ENCODE measurements around the gene CYSTM1. TPM values are rescaled to one million over a fixed set of nuclear protein-coding genes. Genes with fewer than 3 reads are reported as not detected.
"Not testable (repeated sequence)": the region's sequence is repeated elsewhere in the genome, so short reads cannot be mapped to it uniquely, and the experiment has no call there.

The CYSTM1 gene
- total RNA-seq, 1 donor, result 5.6 TPM

DNA sequence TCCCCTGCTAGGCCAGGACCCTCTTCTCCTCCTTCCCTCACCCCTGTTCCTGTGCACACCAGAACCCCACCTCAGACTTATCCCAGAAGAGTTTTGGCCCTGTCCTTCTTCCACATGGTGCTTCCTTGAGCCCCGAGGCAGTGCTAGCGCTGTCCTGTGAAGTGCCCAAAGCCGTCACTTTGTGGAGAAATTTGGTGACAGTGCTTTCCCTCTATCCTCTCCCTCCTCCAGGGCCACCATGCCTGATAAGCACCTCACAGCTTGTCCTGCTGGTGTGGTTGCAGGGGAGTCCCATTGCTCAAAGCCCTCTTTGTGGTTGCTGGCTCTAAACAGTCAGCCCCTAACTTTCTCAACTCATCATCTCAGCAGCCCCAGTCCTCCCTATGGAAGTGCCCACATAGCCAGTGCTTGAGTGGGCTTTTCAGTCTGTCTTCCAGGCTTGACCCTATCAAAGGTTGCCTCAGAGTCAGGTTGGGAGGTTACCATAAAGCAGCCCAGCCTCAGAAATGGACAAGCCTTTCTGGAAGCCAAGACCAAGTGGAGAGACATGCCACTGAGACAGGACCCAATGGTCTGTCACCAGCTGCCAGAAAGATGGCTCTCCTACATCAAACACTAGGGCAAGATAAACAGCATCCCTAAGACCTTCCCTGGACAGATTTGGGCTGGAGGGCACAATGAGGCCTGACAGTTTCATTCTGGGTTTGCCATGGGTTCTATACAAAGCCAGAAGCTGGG, 31.3 kb upstream of the CYSTM1 start:
- H3K4me3 ChIP-seq (ENCODE audit: low read length), result no peak overlapping the region
- peaks cover 31% of the 10 kb centered on the region for H3K27me3 ChIP-seq (ENCODE audit: insufficient read depth, low read length)
- no peaks in the 10 kb centered on the region for H3K9me3 ChIP-seq (ENCODE audit: low read depth, low read length)
- H3K4me1 ChIP-seq (ENCODE audit: insufficient read depth, low read length), result peaks cover 17% of the 10 kb centered on the region

DNA sequence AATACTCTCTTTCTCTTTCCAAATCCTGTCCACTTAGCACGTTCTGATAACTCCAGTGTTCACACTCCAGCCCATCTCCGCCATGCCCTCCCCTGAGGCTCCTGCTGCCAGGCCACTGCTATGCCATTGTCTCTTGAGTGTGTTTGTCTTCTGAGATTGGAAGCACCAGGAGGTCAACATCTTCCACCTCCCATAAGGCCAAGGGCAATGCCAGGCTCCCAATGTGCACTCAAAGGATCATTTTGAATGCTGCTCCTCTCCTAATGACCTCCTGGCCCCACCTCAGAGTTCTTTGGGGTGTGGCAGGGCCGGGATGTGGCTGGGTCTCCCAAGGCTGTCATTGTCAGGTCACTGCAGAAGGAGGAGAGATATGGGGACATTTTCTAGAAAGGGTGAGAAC, 29.7 kb upstream of the CYSTM1 start:
- Histone ChIP-seq H3K27me3 (ENCODE audit: insufficient read depth, low read length) (peaks cover 31% of the 10 kb centered on the region), H3K9me3 (ENCODE audit: low read depth, low read length) (no peaks in the 10 kb centered on the region), H3K4me1 (ENCODE audit: insufficient read depth, low read length) (peaks cover 17% of the 10 kb centered on the region), H3K4me3 (ENCODE audit: low read length) (no peak overlapping the region)

DNA sequence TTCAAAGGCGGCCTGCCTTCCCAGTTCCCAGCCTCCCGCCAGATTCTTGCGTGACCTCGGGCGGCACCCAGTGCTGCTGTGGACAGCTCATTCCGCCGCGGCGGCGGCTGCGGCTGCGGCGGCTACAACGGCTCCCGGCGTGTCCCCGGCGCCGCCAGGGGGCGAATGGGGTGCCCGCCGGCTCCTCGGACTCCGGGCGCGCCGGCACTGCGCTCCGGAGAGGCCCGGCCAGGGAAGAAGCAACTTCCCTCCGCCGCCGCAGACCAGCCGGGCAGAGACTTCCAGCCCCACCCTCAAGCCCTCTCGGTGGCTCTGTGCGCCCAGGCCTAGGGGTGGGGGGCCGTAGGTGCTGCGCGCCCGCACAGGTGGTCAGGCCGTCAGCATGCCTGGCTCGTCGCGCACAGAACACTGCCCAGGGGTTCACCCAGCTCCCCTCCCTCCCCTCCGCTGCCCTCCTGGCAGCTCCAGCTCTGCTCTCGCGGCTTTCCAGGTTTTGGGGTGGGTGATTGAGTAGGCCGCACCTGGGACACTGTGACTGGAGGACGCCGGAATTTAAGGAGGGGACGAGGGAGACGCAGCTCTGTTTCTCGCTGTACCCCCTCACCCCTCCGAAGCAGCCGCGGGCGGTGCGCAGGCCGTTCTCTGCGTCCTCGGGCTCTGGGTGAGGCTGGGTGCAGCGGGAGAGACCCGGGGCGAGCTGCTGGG, 29.0 kb upstream of the CYSTM1 start:
- Histone ChIP-seq H3K4me1 (ENCODE audit: insufficient read depth, low read length) (peaks cover 17% of the 10 kb centered on the region), H3K4me3 (ENCODE audit: low read length) (no peak overlapping the region), H3K9me3 (ENCODE audit: low read depth, low read length) (no peaks in the 10 kb centered on the region), H3K27me3 (ENCODE audit: insufficient read depth, low read length) (peaks cover 31% of the 10 kb centered on the region)

DNA sequence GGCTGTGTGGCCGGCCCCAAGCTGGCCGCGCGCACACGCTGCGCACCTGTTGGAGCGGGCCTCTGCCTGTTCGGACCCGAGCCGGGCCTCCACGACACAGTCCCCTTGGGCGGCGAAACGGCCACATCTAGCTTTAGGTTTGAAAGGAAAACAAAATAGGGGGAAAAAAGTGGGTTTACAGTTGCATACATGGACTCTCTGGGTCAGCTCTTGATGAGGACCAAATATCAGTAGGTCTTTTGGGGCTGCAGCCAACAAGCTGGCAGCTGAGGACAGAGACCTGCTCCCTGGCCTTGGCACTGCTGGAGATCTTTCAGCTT, 28.5 kb upstream of the CYSTM1 start:
- peaks cover 17% of the 10 kb centered on the region for H3K4me1 ChIP-seq (ENCODE audit: insufficient read depth, low read length)
- H3K4me3 ChIP-seq (ENCODE audit: low read length), result no peak overlapping the region
- peaks cover 31% of the 10 kb centered on the region for H3K27me3 ChIP-seq (ENCODE audit: insufficient read depth, low read length)
- H3K9me3 ChIP-seq (ENCODE audit: low read depth, low read length), result no peaks in the 10 kb centered on the region

DNA sequence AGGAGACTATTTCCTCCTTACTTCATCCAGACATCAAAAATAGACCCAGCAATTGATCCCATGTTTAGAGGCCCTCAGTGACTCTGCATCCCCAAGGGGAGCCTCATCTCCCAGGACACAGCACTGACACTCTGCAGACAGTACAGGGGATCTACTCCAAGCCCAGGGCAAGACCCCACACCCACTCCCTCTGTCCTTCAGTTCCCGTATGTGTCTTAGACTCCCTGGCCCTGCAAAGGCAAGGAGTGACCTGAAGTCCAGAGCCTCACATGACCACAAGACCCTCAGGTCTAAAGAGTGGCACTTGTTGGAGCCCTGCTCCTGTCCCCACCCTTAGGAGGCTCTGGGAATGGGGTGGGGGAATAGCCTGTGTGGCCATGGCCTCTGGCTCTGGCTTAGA, 27.5 kb upstream of the CYSTM1 start:
- Histone ChIP-seq H3K4me1 (ENCODE audit: insufficient read depth, low read length) (peaks cover 17% of the 10 kb centered on the region), H3K9me3 (ENCODE audit: low read depth, low read length) (no peaks in the 10 kb centered on the region), H3K27me3 (ENCODE audit: insufficient read depth, low read length) (peaks cover 31% of the 10 kb centered on the region), H3K4me3 (ENCODE audit: low read length) (no peak overlapping the region)

DNA sequence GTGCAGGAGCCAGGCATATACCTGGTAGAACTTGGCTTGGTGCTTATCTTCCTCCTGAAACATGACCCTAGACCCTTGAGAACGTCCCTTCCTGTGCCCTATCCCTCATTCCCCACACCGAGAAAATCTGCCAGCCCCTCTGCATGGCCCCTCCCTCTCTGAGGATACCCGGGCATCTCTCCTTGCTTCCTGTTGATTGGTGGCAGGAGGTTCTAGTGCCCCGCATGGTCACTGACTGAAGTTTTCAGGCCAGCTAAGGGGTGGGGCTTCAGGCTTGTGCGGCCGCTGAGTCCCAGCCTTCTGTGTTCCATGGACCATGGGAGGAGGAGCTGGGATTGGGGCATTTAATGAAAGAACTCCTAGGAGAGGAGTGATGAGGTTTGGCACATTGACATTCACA, 26.5 kb upstream of the CYSTM1 start:
- Histone ChIP-seq H3K9me3 (ENCODE audit: low read depth, low read length) (no peaks in the 10 kb centered on the region), H3K4me3 (ENCODE audit: low read length) (no peak overlapping the region), H3K4me1 (ENCODE audit: insufficient read depth, low read length) (peaks cover 17% of the 10 kb centered on the region), H3K27me3 (ENCODE audit: insufficient read depth, low read length) (peaks cover 31% of the 10 kb centered on the region)

DNA sequence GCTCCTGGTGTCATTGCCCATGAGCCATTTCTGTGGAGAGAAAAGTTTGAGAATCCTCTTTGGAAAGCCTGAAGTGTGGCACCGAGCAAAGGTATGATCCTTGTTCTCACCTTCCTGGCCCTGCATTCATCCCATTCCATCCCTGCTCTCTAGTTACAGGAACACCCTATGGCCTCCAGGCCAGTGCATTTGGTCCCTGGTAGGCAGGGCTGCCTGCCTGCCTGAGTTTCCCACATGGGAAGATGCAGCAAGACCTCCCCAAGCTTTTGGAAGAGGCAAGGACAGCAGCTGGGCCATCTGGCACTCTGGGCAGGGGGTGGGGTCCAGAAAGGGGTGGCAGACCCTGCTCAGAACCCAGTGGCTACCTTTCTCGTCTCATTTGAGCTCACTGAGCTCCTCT, 24.8 kb upstream of the CYSTM1 start:
- Histone ChIP-seq H3K4me3 (ENCODE audit: low read length) (no peak overlapping the region), H3K27me3 (ENCODE audit: insufficient read depth, low read length) (peaks cover 26% of the 10 kb centered on the region), H3K4me1 (ENCODE audit: insufficient read depth, low read length) (peaks cover 16% of the 10 kb centered on the region), H3K9me3 (ENCODE audit: low read depth, low read length) (no peaks in the 10 kb centered on the region)

DNA sequence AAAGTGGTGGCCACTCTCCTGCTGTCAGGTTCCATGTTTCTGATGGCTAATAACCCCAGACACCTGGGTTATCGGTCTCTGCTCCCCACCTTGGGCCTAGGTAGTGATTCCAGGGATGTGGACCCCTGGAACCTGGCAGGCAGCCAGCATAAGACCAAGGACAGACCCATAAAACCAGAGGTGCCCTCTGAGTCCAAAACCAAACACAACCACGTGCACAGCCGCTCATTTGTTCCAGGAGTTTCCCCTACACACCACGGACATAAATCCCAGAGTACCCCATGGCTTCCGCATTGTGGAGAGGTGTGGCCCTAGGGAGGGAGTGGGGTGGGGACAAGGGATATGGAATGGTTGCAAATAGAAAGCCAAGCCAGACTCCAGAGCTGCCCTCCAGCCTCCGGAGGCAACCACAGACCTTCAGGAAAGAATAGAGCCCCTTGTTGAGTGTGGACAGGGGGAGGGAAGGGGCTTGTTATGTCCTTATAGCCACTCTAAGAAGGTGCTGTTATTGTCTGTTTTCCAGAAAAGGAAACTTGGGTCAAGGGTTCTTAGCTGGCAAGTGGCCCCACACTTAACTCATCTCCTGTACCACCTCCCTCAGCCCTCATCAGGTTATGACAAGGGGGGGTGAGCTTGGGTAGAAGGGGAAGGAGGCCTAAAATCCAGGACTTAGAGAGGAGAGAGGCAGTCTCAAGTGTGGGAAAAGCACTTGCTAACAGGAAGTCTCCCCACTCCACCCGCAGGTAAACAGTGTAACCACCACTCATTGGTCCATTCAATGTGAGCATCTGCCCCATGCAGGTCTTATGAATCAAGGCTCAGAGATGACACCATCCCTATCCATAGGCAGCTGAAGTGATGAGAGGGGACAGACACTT, 23.6 kb upstream of the CYSTM1 start:
- peaks cover 16% of the 10 kb centered on the region for H3K27me3 ChIP-seq (ENCODE audit: insufficient read depth, low read length)
- H3K9me3 ChIP-seq (ENCODE audit: low read depth, low read length), result no peaks in the 10 kb centered on the region
- H3K4me3 ChIP-seq (ENCODE audit: low read length), result no peak overlapping the region
- peaks cover 4% of the 10 kb centered on the region for H3K4me1 ChIP-seq (ENCODE audit: insufficient read depth, low read length)

DNA sequence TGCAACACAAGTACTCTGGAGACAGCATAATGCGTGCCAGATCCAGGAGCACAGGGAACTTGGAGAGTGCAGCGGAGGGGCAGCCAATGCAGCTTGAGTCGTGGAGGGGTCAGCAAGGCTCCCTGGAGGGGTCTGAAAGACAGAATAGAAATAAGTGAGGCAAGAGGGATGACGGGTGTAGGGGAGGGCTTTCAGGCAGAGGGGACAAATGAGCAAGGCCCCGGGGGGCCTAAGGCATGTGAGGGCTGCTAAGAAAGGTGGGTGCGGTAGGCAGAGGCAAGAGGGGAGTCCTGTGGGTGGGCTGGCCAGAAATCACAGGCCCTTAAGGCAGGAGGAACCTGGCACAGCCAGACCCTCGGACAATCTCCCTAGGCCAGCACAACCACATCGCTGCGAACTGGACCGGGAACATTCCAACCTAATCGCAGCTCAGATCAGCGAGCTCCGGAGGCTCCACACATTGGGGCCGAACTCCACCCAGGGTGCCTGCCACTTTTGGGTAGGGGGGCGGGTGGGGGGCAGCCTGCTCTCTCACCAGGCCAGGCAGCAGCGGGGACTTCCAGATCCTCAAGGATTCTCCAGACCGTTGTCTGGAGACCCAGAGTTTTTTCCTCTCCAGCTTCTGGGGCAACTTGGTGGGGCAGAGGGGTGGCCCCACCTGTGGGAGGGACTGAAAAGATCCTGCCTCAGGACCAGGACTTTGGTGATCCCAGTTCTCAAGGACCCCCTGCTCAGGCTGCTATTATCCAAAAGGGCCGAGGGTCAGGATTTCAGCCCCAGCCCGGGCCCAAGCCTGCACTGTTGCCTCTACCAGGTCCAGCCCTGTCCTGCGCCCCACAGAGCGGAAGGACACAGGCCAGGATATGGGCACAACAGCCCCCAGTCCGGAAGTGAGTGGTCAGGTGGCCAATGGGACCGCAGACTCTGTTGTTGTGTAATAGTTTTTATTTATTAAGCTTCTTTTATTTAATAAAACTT, 22.7 kb upstream of the CYSTM1 start:
- H3K9me3 ChIP-seq (ENCODE audit: low read depth, low read length), result no peaks in the 10 kb centered on the region
- no peak overlapping the region for H3K4me3 ChIP-seq (ENCODE audit: low read length)
- H3K27me3 ChIP-seq (ENCODE audit: insufficient read depth, low read length), result peaks cover 7% of the 10 kb centered on the region
- H3K4me1 ChIP-seq (ENCODE audit: insufficient read depth, low read length), result peaks cover 7% of the 10 kb centered on the region

DNA sequence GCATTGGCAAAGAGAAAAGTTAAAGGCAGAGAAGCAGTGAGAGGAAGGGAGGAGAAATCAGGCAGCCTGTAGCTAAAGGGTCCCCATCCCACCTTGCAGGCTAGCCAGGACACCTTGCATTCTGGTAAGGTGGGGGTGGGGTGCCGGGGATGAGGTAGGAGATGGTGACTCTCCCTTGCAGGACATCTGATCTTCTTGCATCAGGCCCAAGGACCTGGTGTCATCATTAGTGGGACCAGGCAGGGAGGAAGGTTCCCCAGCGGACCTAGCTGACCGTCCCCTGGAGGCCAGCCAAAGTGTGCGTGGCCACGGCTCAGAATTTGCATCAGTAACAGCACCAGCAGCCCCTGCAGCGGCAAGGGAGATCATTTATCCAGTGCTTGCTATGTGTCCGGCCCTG, 21.7 kb upstream of the CYSTM1 start:
- H3K4me3 ChIP-seq (ENCODE audit: low read length), result no peak overlapping the region
- H3K4me1 ChIP-seq (ENCODE audit: insufficient read depth, low read length), result peaks cover 10% of the 10 kb centered on the region
- H3K9me3 ChIP-seq (ENCODE audit: low read depth, low read length), result no peaks in the 10 kb centered on the region
- H3K27me3 ChIP-seq (ENCODE audit: insufficient read depth, low read length), result no peaks in the 10 kb centered on the region

DNA sequence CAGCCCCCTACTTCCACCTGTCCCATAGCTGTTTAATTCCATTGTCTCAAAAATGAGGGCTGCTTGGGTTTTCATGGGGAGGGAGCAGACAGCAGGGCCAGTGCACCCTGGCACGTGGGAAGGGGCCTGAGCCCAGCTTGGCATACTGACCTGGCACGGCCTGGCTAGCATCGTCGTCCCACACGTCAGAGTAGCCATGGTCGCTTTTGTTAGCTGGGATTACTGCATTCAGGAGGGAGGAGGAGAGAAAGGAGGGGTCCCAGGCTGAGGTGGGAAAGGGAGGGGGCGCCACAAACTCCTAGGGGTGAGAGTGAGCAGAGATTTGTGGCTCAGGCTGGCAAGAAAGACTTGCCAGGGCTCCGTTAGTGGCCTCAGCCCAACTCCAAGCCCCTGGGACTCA, 21.1 kb upstream of the CYSTM1 start:
- no peaks in the 10 kb centered on the region for H3K9me3 ChIP-seq (ENCODE audit: low read depth, low read length)
- H3K4me1 ChIP-seq (ENCODE audit: insufficient read depth, low read length), result peaks cover 10% of the 10 kb centered on the region
- no peak overlapping the region for H3K4me3 ChIP-seq (ENCODE audit: low read length)
- no peaks in the 10 kb centered on the region for H3K27me3 ChIP-seq (ENCODE audit: insufficient read depth, low read length)

DNA sequence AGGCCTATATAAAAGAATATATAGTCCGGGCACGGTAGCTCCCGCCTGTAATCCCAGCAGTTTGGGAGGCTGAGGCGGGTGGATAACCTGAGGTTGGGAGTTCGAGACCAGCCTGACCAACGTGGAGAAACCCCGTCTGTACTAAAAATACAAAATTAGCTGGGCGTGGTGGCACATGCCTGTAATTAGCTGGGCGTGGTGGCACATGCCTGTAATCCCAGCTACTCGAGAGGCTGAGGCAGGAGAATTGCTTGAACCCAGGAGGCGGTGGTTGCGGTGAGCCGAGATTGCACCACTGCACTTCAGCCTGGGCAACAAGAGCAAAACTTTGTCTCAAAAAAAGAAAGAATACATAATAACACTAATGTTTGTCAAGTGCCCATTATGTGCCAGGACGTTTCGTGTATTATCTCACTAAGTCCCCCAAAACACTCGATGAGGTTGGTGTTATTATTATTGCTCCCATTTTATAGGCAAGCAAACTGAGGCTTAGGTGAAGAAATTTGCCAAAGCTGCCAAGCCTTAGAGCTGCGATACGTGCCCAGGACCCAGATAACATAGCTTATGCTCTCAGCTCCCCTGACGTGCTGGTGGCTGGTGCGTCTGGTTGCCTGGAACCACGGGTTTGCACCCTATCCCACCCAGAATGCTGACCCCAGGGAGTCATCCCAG, 20.1 kb upstream of the CYSTM1 start:
- not testable (repeated sequence) for H3K27me3 ChIP-seq (ENCODE audit: insufficient read depth, low read length); H3K9me3 ChIP-seq (ENCODE audit: low read depth, low read length); H3K4me3 ChIP-seq (ENCODE audit: low read length); H3K4me1 ChIP-seq (ENCODE audit: insufficient read depth, low read length)

DNA sequence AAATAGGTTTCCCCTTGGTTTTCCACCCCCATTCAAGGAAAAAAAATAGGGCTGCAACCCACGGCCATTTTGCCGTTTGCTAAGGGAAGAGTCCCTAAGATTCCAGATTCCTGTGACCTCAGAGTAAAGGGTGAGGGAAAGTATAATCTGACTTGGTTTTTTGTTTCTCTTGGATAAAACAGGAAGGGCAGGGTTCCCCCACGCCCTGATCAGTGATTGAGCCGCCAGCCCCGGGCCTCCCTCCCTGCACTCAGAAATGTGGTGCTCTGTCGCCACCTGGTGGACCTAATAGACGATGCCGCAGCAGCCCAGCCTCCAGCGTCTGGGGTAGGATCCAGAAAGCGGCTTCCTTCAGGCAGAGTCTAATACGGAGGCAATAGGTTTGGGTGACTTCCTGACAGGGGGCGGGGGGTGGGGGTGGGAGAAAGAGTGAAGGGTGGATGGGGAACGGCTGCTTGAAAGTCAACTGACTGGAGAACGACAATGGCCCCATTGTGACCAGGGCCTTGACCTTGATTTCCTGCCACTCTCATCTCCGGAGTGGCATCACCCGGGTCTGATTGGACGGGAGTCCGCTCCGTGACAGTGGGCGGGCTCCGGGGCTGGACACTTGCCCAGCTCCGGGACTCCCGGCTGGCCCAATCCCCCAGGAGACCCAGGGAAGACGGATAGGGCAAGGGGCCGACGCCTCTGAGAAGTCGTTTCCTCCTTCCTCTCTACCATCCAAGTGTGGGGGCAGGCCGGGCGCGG, 17.8 kb upstream of the CYSTM1 start:
- Histone ChIP-seq H3K4me1 (ENCODE audit: insufficient read depth, low read length) (peaks cover 10% of the 10 kb centered on the region), H3K27me3 (ENCODE audit: insufficient read depth, low read length) (no peaks in the 10 kb centered on the region), H3K4me3 (ENCODE audit: low read length) (no peak overlapping the region), H3K9me3 (ENCODE audit: low read depth, low read length) (no peaks in the 10 kb centered on the region)

Data from mononuclear cell (primary cell).